ENCODE data around the gene RPUSD1. TPM values are rescaled to one million over a fixed set of nuclear protein-coding genes. Genes with fewer than 3 reads are reported as not detected.
A peak's percentile ranks its signal among the peaks of the same experiment; 100 is the strongest.
"Not testable (repeated sequence)": the region's sequence is repeated elsewhere in the genome, so short reads cannot be mapped to it uniquely, and the experiment has no call there.

Gene RPUSD1
- total and polyA plus RNA-seq, 2 donors (not counting 3 experiments of a cell fraction or from before 2014, with no cell fraction given) = 46.2 to 55.8 TPM

DNA sequence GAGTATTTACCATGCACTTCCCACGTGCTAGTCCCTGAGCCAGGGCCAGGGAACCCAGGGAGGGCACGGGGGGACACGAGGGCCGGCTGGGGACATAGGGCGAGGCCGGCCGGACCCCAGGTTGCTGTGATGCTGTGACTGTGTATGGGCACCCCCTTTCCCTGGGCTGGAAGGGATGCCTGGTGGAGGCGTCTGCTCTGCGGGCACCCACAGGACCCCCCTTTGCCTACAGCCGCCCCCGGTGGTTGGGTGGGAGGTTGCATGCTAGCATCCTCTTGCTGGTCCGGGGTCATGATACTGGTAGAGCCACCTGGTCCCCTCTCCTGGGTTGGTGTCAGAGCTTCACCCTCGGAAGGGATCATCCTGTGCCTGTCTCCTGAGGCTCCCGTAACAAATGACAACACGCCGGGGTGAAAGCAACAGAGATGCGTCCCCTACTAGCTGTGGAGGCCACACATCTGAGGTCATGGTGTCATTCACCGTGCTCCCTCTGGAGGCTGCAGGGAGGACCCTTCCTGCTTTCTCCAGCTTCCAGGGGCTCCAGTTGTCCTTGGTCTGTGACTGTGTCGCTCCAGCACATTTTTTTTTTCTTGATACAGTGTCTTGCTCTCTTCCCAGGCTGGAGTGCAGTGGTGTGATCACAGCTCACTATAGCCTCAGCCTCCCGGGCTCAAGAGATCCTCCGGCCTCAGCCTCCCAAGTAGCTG lies 44.2 kb downstream of the RPUSD1 start:
- intact Hi-C loops (cut with micrococcal nuclease) = loop anchor here (5.0 kb wide), 1 partner anchor 43 kb away; the partner anchor contains the start of genes CHTF18 and RPUSD1
- Histone ChIP-seq H2AFZ (ENCODE audit: low read depth, low read length) (no peak overlapping the region), H3K4me2 (ENCODE audit: insufficient read depth, low read length) (no peak overlapping the region), H3K27me3 (ENCODE audit: control insufficient read depth in 2 of 2, insufficient read depth in 2 of 2, low read length in 2 of 2) (no peaks in the 10 kb centered on the region), H3K79me2 (ENCODE audit: control insufficient read depth, insufficient read depth, low read length) (peaks cover 6% of the 10 kb centered on the region), H3K36me3 (ENCODE audit: control insufficient read depth in 2 of 2, extremely low read depth in 1 of 2, insufficient read depth in 2 of 2, low read length in 2 of 2) (no peaks in the 10 kb centered on the region), H3K27ac (ENCODE audit: insufficient read depth, low read depth, low read length) (no peak overlapping the region), H3K4me1 (ENCODE audit: control insufficient read depth, extremely low read depth, insufficient read depth, low read length) (peaks cover 10% of the 10 kb centered on the region), H4K20me1 (replicated peaks; ENCODE audit: control insufficient read depth, extremely low read depth, insufficient read depth, low read length) (no peaks in the 10 kb centered on the region), H3K4me3 (replicated peaks in 1 of 3; ENCODE audit: insufficient read depth in 1 of 3, low read depth in 1 of 3, low read length in 3 of 3) (no peak overlapping the region), H3K9me1 (replicated peaks; ENCODE audit: control insufficient read depth, extremely low read depth, insufficient read depth, low read length) (no peaks in the 10 kb centered on the region), H3K9me3 (replicated peaks; ENCODE audit: control insufficient read depth, insufficient read depth, low read length) (no peaks in the 10 kb centered on the region), H3K9ac (replicated peaks; ENCODE audit: extremely low read depth, insufficient read depth, low read length) (no peak overlapping the region)
- TF ChIP-seq EZH2 (IDR thresholded peaks at IDR 0.05; ENCODE audit: borderline replicate concordance, low read depth, low read length, severe bottlenecking) (no peak), JUN (IDR thresholded peaks at IDR 0.05; ENCODE audit: borderline replicate concordance, insufficient read depth, insufficient read length, low read depth) (no peak), FOS (IDR thresholded peaks at IDR 0.05; ENCODE audit: borderline replicate concordance, insufficient read depth, low read length) (no peak)
- TF ChIP-seq, protein P1, sequence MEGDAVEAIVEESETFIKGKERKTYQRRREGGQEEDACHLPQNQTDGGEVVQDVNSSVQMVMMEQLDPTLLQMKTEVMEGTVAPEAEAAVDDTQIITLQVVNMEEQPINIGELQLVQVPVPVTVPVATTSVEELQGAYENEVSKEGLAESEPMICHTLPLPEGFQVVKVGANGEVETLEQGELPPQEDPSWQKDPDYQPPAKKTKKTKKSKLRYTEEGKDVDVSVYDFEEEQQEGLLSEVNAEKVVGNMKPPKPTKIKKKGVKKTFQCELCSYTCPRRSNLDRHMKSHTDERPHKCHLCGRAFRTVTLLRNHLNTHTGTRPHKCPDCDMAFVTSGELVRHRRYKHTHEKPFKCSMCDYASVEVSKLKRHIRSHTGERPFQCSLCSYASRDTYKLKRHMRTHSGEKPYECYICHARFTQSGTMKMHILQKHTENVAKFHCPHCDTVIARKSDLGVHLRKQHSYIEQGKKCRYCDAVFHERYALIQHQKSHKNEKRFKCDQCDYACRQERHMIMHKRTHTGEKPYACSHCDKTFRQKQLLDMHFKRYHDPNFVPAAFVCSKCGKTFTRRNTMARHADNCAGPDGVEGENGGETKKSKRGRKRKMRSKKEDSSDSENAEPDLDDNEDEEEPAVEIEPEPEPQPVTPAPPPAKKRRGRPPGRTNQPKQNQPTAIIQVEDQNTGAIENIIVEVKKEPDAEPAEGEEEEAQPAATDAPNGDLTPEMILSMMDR (IDR thresholded peaks at IDR 0.05; ENCODE audit: extremely low read depth in 1 of 2, insufficient read depth in 1 of 2, low read depth in 1 of 2, low read length in 2 of 2) = peak in 1 of 2 donors; percentile 16
- POLR2A ChIA-PET = no interaction called here
- BruUV-seq (replicated peaks) = no TSS peak
- CTCF ChIA-PET = interaction anchor here (1.7 kb wide), 1 partner anchor 41 kb away, joined by 4 read pairs; no protein-coding TSS in a partner anchor
- FAIRE-seq (no peak), DNase-seq (ENCODE audit: low read depth, low spot score) (no peak)
- dilution Hi-C loops (cut with MboI; ENCODE audit: extremely low pct_ligation_motif_present, low sequenced_read_pairs) = no loop called here

DNA sequence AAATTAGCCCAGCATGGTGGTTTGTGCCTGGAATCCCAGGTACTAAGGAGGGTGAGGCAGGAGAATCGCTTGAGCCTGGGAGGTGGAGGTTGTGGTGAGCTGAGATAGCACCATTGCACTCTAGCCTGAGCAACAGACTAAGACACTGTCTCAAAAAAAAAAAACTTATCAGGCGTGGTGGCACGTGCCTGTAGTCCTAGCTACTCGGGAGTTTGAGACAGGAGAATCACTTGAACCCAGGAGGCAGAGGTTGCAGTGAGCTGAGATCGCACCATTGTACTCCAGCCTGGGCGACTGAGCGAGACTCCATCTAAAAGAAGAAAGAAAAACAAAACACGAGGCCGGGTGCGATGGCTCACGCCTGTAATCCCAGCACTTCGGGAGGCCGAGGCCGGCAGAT lies 45.3 kb downstream of the RPUSD1 start:
- H4K20me1 ChIP-seq (replicated peaks; ENCODE audit: control insufficient read depth, extremely low read depth, insufficient read depth, low read length); FAIRE-seq; H3K27me3 ChIP-seq (ENCODE audit: control insufficient read depth in 2 of 2, insufficient read depth in 2 of 2, low read length in 2 of 2); H3K79me2 ChIP-seq (ENCODE audit: control insufficient read depth, insufficient read depth, low read length); H3K9me1 ChIP-seq (replicated peaks; ENCODE audit: control insufficient read depth, extremely low read depth, insufficient read depth, low read length); BruUV-seq (replicated peaks); H3K9me3 ChIP-seq (replicated peaks; ENCODE audit: control insufficient read depth, insufficient read depth, low read length); H3K4me1 ChIP-seq (ENCODE audit: control insufficient read depth, extremely low read depth, insufficient read depth, low read length); POLR2A ChIA-PET; H3K4me3 ChIP-seq (replicated peaks in 1 of 3; ENCODE audit: insufficient read depth in 1 of 3, low read depth in 1 of 3, low read length in 3 of 3); H2AFZ ChIP-seq (ENCODE audit: low read depth, low read length); H3K9ac ChIP-seq (replicated peaks; ENCODE audit: extremely low read depth, insufficient read depth, low read length); H3K27ac ChIP-seq (ENCODE audit: insufficient read depth, low read depth, low read length); H3K4me2 ChIP-seq (ENCODE audit: insufficient read depth, low read length); H3K36me3 ChIP-seq (ENCODE audit: control insufficient read depth in 2 of 2, extremely low read depth in 1 of 2, insufficient read depth in 2 of 2, low read length in 2 of 2); dilution Hi-C loops (cut with MboI; ENCODE audit: extremely low pct_ligation_motif_present, low sequenced_read_pairs); DNase-seq (ENCODE audit: low read depth, low spot score): not testable (repeated sequence)
- CTCF ChIA-PET = interaction anchor here (1.7 kb wide), 2 partner anchors 30 to 42 kb away, joined by 4 to 5 read pairs; no protein-coding TSS in a partner anchor
- intact Hi-C loops (cut with micrococcal nuclease) = loop anchor here (5.0 kb wide), 1 partner anchor 44 kb away; the partner anchor contains the start of genes CHTF18 and RPUSD1
